WTC11 (cell line): ENCODE results near the gene LCA5. TPM values are rescaled to one million over a fixed set of nuclear protein-coding genes. Genes with fewer than 3 reads are reported as not detected.

ENCODE experiments used
- ATAC-seq: fragments of 200-7000 bp; cut with Tn5 transposase; 2 replicates; pipeline ENCODE4 v1.10.0; 2021; ENCODE audit warnings: mild to moderate bottlenecking, moderate library complexity
- CTCF ChIA-PET: fragments of 300-600 bp; sonication (Branson Sonifier 250); formaldehyde crosslinking; loops from one replicate; lab custom pipeline; 2021; ENCODE audit warnings: antibody characterized with exemption; lab: Charles Lee
- POLR2A ChIA-PET: fragments of 350-600 bp; sonication (Branson Sonifier 250); formaldehyde crosslinking; loops from one replicate; lab custom pipeline; 2021; ENCODE audit warnings: antibody characterized with exemption; lab: Charles Lee
- DNase-seq: peaks from one replicate; pipeline ENCODE4 v3.0.0; 2021; ENCODE audit warnings: low spot score
- H3K27ac Mint-ChIP-seq: 2 replicates; pipeline ENCODE4 v1.8.0; 2021; ENCODE audit warnings: mixed read lengths
- H3K27me3 Mint-ChIP-seq: 2 replicates; pipeline ENCODE4 v1.8.0; 2021; ENCODE audit warnings: low read depth, mild to moderate bottlenecking, moderate library complexity, mixed read lengths
- H3K36me3 Mint-ChIP-seq: 2 replicates; pipeline ENCODE4 v1.8.0; 2021; ENCODE audit warnings: mixed read lengths
- H3K4me1 Mint-ChIP-seq: 2 replicates; pipeline ENCODE4 v1.8.0; 2022; ENCODE audit warnings: mixed read lengths
- H3K4me3 Mint-ChIP-seq: 2 replicates; pipeline ENCODE4 v1.8.0; 2021; ENCODE audit warnings: mild to moderate bottlenecking, moderate library complexity, mixed read lengths
- H3K9me3 Mint-ChIP-seq: 2 replicates; pipeline ENCODE4 v1.8.0; 2021; ENCODE audit warnings: mixed read lengths
- ARID4B ChIP-seq: sonication (generic); formaldehyde crosslinking; IDR thresholded peaks from 2 replicates; pipeline ENCODE4 v1.8.0; 2023; ENCODE audit warnings: missing genetic modification reagents, mild to moderate bottlenecking, borderline replicate concordance
- ATF6 ChIP-seq: sonication (generic); formaldehyde crosslinking; IDR thresholded peaks from 2 replicates; pipeline ENCODE4 v1.8.1; 2023; ENCODE audit warnings: mild to moderate bottlenecking, missing genetic modification reagents
- CBFB ChIP-seq: sonication (generic); formaldehyde crosslinking; IDR thresholded peaks from 2 replicates; pipeline ENCODE4 v1.8.1; 2022; ENCODE audit warnings: mild to moderate bottlenecking, low read depth, missing genetic modification reagents
- CTCF ChIP-seq: fragments of 200-600 bp; IDR thresholded peaks from 2 replicates; pipeline ENCODE4 v1.8.0; 2022; ENCODE audit warnings: antibody characterized with exemption
- ELF4 ChIP-seq: sonication (generic); formaldehyde crosslinking; IDR thresholded peaks from 2 replicates; pipeline ENCODE4 v1.8.1; 2022; ENCODE audit warnings: low read depth, mild to moderate bottlenecking, moderate library complexity, missing genetic modification reagents
- ERG ChIP-seq: fragments of 250-450 bp; sonication (Bioruptor Pico); IDR thresholded peaks from 2 replicates; pipeline ENCODE4 v1.8.0; 2021; ENCODE audit warnings: mild to moderate bottlenecking
- GTF2I ChIP-seq: fragments of 250-450 bp; sonication (Bioruptor Pico); conservative IDR thresholded peaks from 2 replicates; pipeline ENCODE4 v1.4.0; 2021; ENCODE audit warnings: mild to moderate bottlenecking
- JAZF1 ChIP-seq: fragments of 250-450 bp; sonication (Bioruptor Pico); IDR thresholded peaks from 2 replicates; pipeline ENCODE4 v1.9.0; 2021; ENCODE audit warnings: moderate library complexity, mild to moderate bottlenecking, inconsistent platforms
- NFE2L1 ChIP-seq: sonication (generic); formaldehyde crosslinking; IDR thresholded peaks from 2 replicates; pipeline ENCODE4 v1.8.1; 2023; ENCODE audit warnings: missing genetic modification reagents
- NR2C2 ChIP-seq: sonication (generic); formaldehyde crosslinking; IDR thresholded peaks from 2 replicates; pipeline ENCODE4 v1.8.0; 2022; ENCODE audit warnings: mild to moderate bottlenecking, missing genetic modification reagents
- STAT6 ChIP-seq: sonication (generic); formaldehyde crosslinking; conservative IDR thresholded peaks from 2 replicates; pipeline ENCODE4 v1.8.1; 2023; ENCODE audit warnings: mild to moderate bottlenecking, low read depth, missing genetic modification reagents, moderate library complexity
- TEAD1 ChIP-seq: sonication (generic); formaldehyde crosslinking; IDR thresholded peaks from 2 replicates; pipeline ENCODE4 v1.8.0; 2022; ENCODE audit warnings: mild to moderate bottlenecking, missing genetic modification reagents
- ZNF512 ChIP-seq: sonication (generic); formaldehyde crosslinking; IDR thresholded peaks from 2 replicates; pipeline ENCODE4 v1.8.1; 2022; ENCODE audit warnings: missing genetic modification reagents, borderline replicate concordance
- total RNA-seq: library from RNA; stranded (reverse); gene quantifications from 3 replicates; pipeline ENCODE4 v1.2.3, GENCODE V29; 2021

LCA5 gene
- total RNA-seq, 1 experiment from 2014 or later: 3.8 TPM

- TF ChIP-seq ARID4B: peak; percentile 46; the same call in 1 of the 2 replicates
Observed at GRCh38 chr6:79536954-79537747, at the start of gene LCA5 (continued).

- no peak for DNase-seq
Observed at GRCh38 chr6:79586548-79586947, 49.3 kb upstream of the LCA5 start.

GRCh38 chr6:79584332-79584731, 47.1 kb upstream of the LCA5 start:
- no peak for DNase-seq
- H3K27me3 Mint-ChIP-seq: no peaks in the 10 kb centered on the region; the same call in 1 of the 2 replicates
- ChIA-PET POLR2A (no interaction called here), CTCF (interaction anchor here (0.6 to 1.3 kb wide), 4 partner anchors 10 to 88 kb away, joined by 3 to 4 read pairs (median 3); no protein-coding TSS in a partner anchor)
- no peaks in the 10 kb centered on the region for H3K4me1 Mint-ChIP-seq
- no peak overlapping the region for H3K27ac Mint-ChIP-seq
- no peak overlapping the region for H3K4me3 Mint-ChIP-seq
- H3K9me3 Mint-ChIP-seq: peaks cover 43% of the 10 kb centered on the region
- peaks cover 20% of the 10 kb centered on the region for H3K36me3 Mint-ChIP-seq
- ATAC-seq: peak; percentile 78
- TF ChIP-seq JAZF1: no peak
- TF ChIP-seq ERG: no peak
- TF ChIP-seq CBFB (CRISPR knock-in tag): no peak
- TF ChIP-seq NR2C2 (CRISPR knock-in tag): no peak
- no peak for TF ChIP-seq STAT6 (CRISPR knock-in tag)
- TF ChIP-seq ATF6: no peak
- no peak for TF ChIP-seq TEAD1 (CRISPR knock-in tag)
- no peak for TF ChIP-seq GTF2I (CRISPR knock-in tag)
- no peak for TF ChIP-seq ELF4 (CRISPR knock-in tag)

More at GRCh38 chr6:79586548-79586947, 49.3 kb upstream of the LCA5 start:
- peak; percentile 98 for ATAC-seq
- peaks cover 10% of the 10 kb centered on the region for H3K36me3 Mint-ChIP-seq
- no peaks in the 10 kb centered on the region for H3K4me1 Mint-ChIP-seq
- CTCF ChIA-PET: no interaction called here
- TF ChIP-seq ZNF512: no peak
- no peak for TF ChIP-seq NFE2L1 (CRISPR knock-in tag)
- TF ChIP-seq CTCF: peak; percentile 38
- H3K4me3 Mint-ChIP-seq: no peak overlapping the region
- POLR2A ChIA-PET: no interaction called here
- H3K27ac Mint-ChIP-seq: no peak overlapping the region
- H3K27me3 Mint-ChIP-seq: no peaks in the 10 kb centered on the region; the same call in 1 of the 2 replicates
- H3K9me3 Mint-ChIP-seq: peaks cover 21% of the 10 kb centered on the region
